LNCAP (cell line): ENCODE measurements around the gene DOCK9.

Experiments
- TF ChIP-seq, protein P1 (sequence below): fragments of 450-650 bp; IDR thresholded peaks from 2 replicates; pipeline ENCODE4 v1.5.1; 2017; ENCODE audit warnings: mild to moderate bottlenecking

Gene DOCK9

GRCh38 chr13:98772794-98773452, 204.9 kb downstream of the DOCK9 start:
- TF ChIP-seq, protein P1, sequence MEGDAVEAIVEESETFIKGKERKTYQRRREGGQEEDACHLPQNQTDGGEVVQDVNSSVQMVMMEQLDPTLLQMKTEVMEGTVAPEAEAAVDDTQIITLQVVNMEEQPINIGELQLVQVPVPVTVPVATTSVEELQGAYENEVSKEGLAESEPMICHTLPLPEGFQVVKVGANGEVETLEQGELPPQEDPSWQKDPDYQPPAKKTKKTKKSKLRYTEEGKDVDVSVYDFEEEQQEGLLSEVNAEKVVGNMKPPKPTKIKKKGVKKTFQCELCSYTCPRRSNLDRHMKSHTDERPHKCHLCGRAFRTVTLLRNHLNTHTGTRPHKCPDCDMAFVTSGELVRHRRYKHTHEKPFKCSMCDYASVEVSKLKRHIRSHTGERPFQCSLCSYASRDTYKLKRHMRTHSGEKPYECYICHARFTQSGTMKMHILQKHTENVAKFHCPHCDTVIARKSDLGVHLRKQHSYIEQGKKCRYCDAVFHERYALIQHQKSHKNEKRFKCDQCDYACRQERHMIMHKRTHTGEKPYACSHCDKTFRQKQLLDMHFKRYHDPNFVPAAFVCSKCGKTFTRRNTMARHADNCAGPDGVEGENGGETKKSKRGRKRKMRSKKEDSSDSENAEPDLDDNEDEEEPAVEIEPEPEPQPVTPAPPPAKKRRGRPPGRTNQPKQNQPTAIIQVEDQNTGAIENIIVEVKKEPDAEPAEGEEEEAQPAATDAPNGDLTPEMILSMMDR = no peak

GRCh38 chr13:98771838-98772611, 205.8 kb downstream of the DOCK9 start:
- TF ChIP-seq, protein P1 = no peak

DNA sequence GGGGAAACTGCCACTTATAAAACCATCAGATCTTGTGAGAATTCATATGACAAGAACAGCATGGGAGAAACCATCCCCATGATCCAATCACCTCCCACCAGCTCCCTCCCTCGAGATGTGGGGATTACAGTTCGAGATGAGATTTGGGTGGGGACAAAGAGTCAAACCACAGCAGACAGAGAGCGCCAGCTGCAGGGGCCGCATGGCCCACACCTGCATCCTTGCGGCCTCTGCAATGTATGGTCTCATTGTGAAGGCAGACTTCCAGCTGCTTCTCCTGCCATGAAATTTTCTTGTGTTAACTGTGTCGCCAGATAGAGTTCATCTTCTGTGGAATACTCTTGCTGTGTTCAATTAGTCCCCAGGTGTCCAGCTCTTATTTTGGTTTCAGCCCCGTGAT, 208.1 kb downstream of the DOCK9 start:
- TF ChIP-seq, protein P1 = no peak

- TF ChIP-seq, protein P1 = no peak
Measured at GRCh38 chr13:98768522-98768921, 209.3 kb downstream of the DOCK9 start.

- TF ChIP-seq, protein P1 = no peak
Measured at GRCh38 chr13:98766697-98767096, 211.2 kb downstream of the DOCK9 start.

GRCh38 chr13:98765996-98766519, 211.8 kb downstream of the DOCK9 start:
- TF ChIP-seq, protein P1 = no peak

DNA sequence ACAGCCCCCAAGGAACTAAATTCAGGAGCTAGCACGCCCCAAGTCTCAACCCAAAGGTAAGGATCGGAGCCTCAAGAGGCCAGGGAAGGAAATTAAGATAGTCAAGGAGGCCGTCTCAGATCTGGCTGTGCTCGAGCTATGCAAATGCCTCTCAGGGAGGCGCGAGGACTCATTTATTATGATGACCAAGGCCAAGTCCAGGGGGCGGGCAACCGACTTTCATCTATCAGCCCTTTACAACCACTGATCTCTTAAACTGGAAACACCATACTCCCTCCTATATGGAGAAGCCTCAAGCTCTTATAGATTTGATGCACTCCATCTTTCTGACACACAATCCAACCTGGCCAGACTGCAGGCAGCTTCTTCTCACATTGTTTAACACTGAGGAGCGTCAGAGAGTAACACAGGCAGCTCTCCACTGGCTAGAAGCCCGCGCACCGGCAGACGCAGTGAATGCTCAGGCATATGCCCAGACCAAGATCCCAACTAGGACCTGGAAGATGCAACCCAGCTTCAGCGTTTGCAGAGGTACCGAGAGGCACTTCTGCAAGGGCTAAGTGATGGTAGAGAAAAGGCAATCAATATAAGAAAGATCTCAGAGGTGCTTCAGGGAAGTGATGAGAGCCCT, 215.8 kb downstream of the DOCK9 start:
- TF ChIP-seq, protein P1 = no peak
